Calu3 (cell line): ENCODE measurements around the gene ECEL1. TPM values are rescaled to one million over a fixed set of nuclear protein-coding genes. Genes with fewer than 3 reads are reported as not detected.

Experiments
- BruUV-seq: library from RNA; stranded (reverse); fragments of 400-500 nt; replicated peaks from 2 replicates; lab custom pipeline; 2021; lab: Mats Ljungman, UMichigan
- CTCF ChIA-PET: fragments of 300-600 bp; sonication (Branson Sonifier 250); formaldehyde crosslinking; loops from one replicate; lab custom pipeline; 2022; ENCODE audit warnings: antibody characterized with exemption; lab: Charles Lee
- DNase-seq: peaks from one replicate; pipeline ENCODE4 v3.0.0; 2022
- H3K27ac Mint-ChIP-seq: one replicate; pipeline ENCODE4 v1.8.0; 2022; ENCODE audit warnings: mixed read lengths; ENCODE audit not compliant: unreplicated experiment
- H3K27me3 Mint-ChIP-seq: one replicate; pipeline ENCODE4 v1.8.0; 2022; ENCODE audit warnings: mixed read lengths; ENCODE audit not compliant: unreplicated experiment
- H3K36me3 Mint-ChIP-seq: one replicate; pipeline ENCODE4 v1.8.0; 2022; ENCODE audit warnings: mild to moderate bottlenecking, moderate library complexity, mixed read lengths; ENCODE audit not compliant: insufficient read depth, unreplicated experiment
- H3K4me1 Mint-ChIP-seq: one replicate; pipeline ENCODE4 v1.8.0; 2022; ENCODE audit warnings: mild to moderate bottlenecking, low read depth, mixed read lengths; ENCODE audit not compliant: unreplicated experiment
- H3K4me3 Mint-ChIP-seq: one replicate; pipeline ENCODE4 v1.8.0; 2022; ENCODE audit warnings: mild to moderate bottlenecking, low read depth, moderate library complexity, mixed read lengths; ENCODE audit not compliant: unreplicated experiment
- H3K9me3 Mint-ChIP-seq: one replicate; pipeline ENCODE4 v1.8.0; 2022; ENCODE audit warnings: low read depth, mixed read lengths; ENCODE audit not compliant: unreplicated experiment
- intact Hi-C: fragments of 100-400 bp; cut with micrococcal nuclease; formaldehyde crosslinking; loops from one replicate; pipeline ENCODE4 v1.10.0; 2022; ENCODE audit not compliant: unreplicated experiment
- total RNA-seq: library from RNA; stranded (reverse); gene quantifications from 2 replicates; pipeline ENCODE4 v1.2.3, GENCODE V29; 2022
- TF ChIP-seq, protein P1 (sequence below): fragments of 200-600 bp; IDR thresholded peaks from one replicate; pipeline ENCODE4 v1.8.0; 2022; ENCODE audit warnings: antibody characterized with exemption; ENCODE audit not compliant: unreplicated experiment

Gene ECEL1
- total RNA-seq, 1 experiment from 2014 or later, result not detected

GRCh38 chr2:232431705-232432590, 55.7 kb downstream of the ECEL1 start:
- no TSS peak for BruUV-seq
- TF ChIP-seq, protein P1, sequence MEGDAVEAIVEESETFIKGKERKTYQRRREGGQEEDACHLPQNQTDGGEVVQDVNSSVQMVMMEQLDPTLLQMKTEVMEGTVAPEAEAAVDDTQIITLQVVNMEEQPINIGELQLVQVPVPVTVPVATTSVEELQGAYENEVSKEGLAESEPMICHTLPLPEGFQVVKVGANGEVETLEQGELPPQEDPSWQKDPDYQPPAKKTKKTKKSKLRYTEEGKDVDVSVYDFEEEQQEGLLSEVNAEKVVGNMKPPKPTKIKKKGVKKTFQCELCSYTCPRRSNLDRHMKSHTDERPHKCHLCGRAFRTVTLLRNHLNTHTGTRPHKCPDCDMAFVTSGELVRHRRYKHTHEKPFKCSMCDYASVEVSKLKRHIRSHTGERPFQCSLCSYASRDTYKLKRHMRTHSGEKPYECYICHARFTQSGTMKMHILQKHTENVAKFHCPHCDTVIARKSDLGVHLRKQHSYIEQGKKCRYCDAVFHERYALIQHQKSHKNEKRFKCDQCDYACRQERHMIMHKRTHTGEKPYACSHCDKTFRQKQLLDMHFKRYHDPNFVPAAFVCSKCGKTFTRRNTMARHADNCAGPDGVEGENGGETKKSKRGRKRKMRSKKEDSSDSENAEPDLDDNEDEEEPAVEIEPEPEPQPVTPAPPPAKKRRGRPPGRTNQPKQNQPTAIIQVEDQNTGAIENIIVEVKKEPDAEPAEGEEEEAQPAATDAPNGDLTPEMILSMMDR, result no peak
- no peak for DNase-seq
- Mint-ChIP-seq H3K27ac (no peak overlapping the region), H3K27me3 (no peaks in the 10 kb centered on the region), H3K4me1 (no peaks in the 10 kb centered on the region), H3K36me3 (no peaks in the 10 kb centered on the region), H3K4me3 (no peak overlapping the region), H3K9me3 (no peaks in the 10 kb centered on the region)
- CTCF ChIA-PET, result interaction anchor here (0.6 to 0.8 kb wide), 2 partner anchors 34 to 673 kb away, joined by 3 to 4 read pairs; no protein-coding TSS in a partner anchor
- intact Hi-C loops, result no loop called here

Other genes starting within 250 kb of the ECEL1 start
- not detected in 2 replicates for gene ALPP, start 109.1 kb downstream of the ECEL1 start, total RNA-seq
- not detected in 2 replicates for gene ALPG, start 81.0 kb downstream of the ECEL1 start, total RNA-seq
- gene ALPI, start 31.7 kb downstream of the ECEL1 start, total RNA-seq, result not detected in 2 replicates
- gene PRSS56, start 32.6 kb upstream of the ECEL1 start, total RNA-seq, result not detected in 2 replicates
- not detected in 2 replicates for gene CHRND, start 38.3 kb upstream of the ECEL1 start, total RNA-seq
- not detected in 2 replicates for gene CHRNG, start 51.9 kb upstream of the ECEL1 start, total RNA-seq
- gene TIGD1, start 62.7 kb upstream of the ECEL1 start, total RNA-seq, result 14.9 and 15.5 TPM in 2 replicates
- 67.4 and 76.6 TPM in 2 replicates for gene EIF4E2, start 62.9 kb upstream of the ECEL1 start, total RNA-seq
- gene EFHD1, start 145.8 kb upstream of the ECEL1 start, total RNA-seq, result 0.27 and 0.47 TPM in 2 replicates
- gene GIGYF2, start 209.5 kb upstream of the ECEL1 start, total RNA-seq, result 70.0 and 72.2 TPM in 2 replicates